Subcutaneous adipose tissue (tissue), 4 donors: ENCODE results near the gene DCUN1D2. TPM values are rescaled to one million over a fixed set of nuclear protein-coding genes. Genes with fewer than 3 reads are reported as not detected.

ENCODE experiments used
- CTCF ChIP-seq: fragments of 450-650 bp; IDR thresholded peaks from one replicate; pipeline ENCODE4 v1.5.1; 2016; ENCODE audit warnings: low read depth, mild to moderate bottlenecking, control low read depth, antibody characterized with exemption, moderate library complexity
- total RNA-seq, 4 donors: library from RNA; depleted of rRNA; stranded (reverse); fragments of >200 nt; gene quantifications; one replicate each; pipeline ENCODE4 v1.1.0, GENCODE V29; 2016

Gene DCUN1D2
- total RNA-seq, 4 donors from 2014 or later: 15.1 to 22.2 (median 18.8) TPM

DNA sequence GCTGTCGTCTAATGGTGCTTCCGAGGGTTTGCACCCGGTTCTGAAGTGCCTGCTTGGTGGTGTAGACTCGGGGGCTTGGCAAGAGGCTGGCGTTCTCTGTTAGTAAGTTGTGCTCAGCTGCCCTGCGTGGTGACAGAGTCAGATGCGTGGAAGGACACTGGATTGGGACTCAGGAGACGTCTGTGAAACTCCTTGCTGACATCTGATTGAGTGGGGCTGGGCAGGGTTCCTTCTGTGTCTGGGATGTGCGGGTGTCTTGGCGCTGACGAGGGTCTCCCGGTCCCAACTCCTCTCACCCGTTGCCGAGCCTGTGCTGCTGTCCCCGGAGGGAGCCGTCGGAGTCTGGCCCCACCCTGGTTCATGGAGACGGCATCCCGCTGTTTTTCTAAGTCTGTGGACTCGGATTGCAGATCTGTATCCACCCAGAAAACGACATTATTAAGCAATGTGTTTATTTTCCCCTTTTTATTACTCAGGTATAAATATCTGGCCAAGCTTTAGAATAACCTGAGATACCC, 16.4 kb upstream of the DCUN1D2 start:
- no peak for TF ChIP-seq CTCF

GRCh38 chr13:113506025-113506685, 15.6 kb upstream of the DCUN1D2 start:
- TF ChIP-seq CTCF: no peak

GRCh38 chr13:113502686-113503085, 12.2 kb upstream of the DCUN1D2 start:
- no peak for TF ChIP-seq CTCF

DNA sequence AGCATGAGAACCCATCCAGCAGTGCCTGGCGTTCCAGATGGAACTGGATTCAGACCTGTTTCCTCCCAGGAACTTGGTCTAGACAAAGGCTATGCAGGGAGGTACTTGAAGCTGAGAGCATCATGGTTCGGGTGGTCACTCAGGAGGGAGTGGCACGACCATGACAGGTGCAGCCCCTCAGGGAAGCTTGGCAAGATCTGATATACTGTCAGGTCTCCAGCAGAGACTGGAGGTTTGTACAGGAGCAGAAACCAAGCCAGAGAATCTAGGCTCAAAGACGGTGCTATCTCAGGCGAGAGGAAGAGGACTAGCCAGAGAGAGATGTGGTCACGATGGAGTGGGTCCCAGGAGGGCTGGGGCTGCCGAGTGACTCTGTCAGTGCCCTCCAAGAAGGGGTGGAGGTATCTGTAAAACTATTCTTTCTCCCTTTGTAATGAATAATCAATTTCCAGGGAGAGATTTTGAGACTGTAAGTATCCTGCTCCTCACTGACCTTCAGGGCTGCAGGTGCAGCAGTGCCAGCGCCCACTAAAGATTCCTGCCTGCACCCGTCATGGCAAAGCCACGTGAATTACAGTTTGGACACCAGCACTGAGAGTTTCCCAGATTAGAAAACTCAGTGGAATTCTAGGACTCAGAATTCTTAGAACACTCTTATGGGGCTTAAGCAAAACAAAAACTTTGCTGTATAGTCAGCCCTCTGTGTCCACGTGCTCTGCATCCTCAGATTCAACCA, 10.2 kb upstream of the DCUN1D2 start:
- TF ChIP-seq CTCF: no peak

DNA sequence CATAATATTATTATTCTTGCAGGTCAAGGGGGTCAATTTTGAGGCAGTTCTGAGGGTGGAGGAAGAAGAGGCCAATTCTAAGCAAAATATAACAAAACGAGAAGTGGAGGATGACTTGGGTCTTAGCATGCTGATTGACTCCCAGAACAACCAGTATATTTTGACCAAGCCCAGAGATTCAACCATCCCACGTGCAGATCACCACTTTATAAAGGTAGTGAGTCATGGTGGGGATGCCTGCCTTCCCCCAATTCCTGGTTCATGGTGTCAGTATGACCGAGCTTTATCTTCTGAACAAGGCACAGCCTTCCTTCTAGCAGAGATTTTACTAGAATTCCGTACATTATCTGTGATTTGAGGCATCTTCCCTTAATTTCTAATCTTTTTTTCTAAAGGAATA, 9.4 kb upstream of the DCUN1D2 start:
- no peak for TF ChIP-seq CTCF

DNA sequence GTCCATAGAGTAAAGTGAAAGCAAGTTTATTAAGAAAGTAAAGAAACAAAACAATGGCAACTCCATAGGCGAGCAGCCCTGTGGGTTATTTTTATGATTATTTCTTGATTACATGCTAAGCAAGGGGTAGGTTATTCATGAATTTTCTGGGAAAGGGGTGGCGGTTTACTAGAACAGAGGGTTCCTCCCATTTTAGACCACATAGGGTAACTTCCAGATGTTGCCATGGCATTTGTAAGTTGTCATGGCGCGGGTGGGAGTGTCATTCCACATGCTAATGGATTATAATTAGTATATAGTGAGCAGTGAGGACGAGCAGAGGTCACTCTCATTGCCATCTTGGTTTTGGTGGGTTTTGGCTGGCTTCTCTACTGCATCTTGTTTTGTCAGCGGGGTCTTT, 8.4 kb upstream of the DCUN1D2 start:
- TF ChIP-seq CTCF: no peak

DNA sequence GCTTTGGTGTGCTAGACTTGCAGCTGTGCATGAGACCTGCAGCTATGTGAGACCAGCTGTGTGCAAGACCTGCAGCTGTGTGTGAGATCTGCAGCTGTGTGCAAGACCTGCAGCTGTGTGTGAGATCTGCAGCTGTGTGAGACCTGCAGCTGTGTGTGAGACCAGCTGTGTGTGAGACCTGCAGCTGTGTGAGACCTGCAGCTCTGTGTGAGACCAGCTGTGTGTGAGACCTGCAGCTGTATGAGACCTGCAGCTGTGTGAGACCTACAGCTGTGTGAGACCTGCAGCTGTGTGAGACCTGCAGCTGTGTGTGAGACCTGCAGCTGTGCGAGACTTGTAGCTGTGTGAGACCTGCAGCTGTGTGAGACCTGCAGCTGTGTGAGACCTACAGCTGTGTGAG, 6.7 kb upstream of the DCUN1D2 start:
- no peak for TF ChIP-seq CTCF
